GM19025 (cell line): ENCODE data around the gene LCN9.
"Not testable (repeated sequence)": the region's sequence is repeated elsewhere in the genome, so short reads cannot be mapped to it uniquely, and the experiment has no call there.

Experiments
- ATAC-seq: cut with Tn5 transposase; IDR thresholded peaks from one replicate; pipeline ENCODE4 v1.9.1; 2021; ENCODE audit warnings: mild to moderate bottlenecking, low read depth, moderate library complexity; ENCODE audit not compliant: unreplicated experiment

The LCN9 gene, protein sequence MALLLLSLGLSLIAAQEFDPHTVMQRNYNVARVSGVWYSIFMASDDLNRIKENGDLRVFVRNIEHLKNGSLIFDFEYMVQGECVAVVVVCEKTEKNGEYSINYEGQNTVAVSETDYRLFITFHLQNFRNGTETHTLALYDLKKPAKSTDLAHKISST

GRCh38 chr9:135662758-135663450 is at the start of gene LCN9:
Gene LCN9 (plus strand): TSS chr9:135663309. CDS start chr9:135663322, 13 bp downstream.
- ATAC-seq, result no peak

- ATAC-seq, result no peak
Measured at GRCh38 chr9:135613946-135614805, 48.9 kb upstream of the LCN9 start.

DNA sequence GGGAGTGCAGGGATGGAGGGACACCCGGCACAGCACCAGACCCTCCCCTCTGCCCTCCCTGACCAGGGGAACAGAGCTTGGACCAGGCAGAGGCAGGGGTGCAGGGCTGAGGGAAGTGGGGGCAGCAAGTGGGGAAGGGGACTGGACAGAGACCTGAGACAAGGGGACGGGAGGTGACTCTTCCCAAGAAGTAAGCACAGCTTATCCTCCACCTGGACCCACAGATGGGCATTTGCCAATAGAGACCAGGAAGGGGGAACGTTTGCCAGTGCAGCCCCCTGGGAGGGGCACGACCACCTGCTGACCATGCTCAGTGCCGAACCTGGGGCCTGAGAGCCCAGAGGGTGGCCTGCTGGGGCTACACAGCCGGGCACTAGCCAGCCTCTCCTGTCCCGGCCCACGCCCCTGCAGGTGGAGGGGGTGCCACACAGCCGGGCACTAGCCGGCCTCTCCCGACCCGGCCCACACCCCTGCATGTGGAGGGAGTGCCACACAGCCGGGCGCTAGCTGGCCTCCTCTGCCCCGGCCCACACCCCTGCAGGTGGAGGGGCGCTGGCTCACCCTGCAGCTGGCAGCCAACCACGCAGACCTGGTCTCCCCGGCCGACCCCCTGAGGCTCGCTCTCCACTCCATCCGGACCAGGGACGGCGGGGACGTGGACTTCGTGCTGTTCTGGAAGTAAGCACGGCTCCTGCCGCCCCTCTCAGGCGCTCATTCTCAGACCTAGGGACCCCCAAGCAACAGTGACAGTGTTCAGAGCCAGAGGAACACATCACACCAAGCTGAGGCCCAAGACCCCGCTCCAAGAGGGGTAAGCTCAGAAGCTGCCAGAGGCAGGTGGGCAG is 48.1 kb upstream of the LCN9 start:
- no peak for ATAC-seq

GRCh38 chr9:135615666-135616618 is 47.2 kb upstream of the LCN9 start:
- ATAC-seq, result no peak

DNA sequence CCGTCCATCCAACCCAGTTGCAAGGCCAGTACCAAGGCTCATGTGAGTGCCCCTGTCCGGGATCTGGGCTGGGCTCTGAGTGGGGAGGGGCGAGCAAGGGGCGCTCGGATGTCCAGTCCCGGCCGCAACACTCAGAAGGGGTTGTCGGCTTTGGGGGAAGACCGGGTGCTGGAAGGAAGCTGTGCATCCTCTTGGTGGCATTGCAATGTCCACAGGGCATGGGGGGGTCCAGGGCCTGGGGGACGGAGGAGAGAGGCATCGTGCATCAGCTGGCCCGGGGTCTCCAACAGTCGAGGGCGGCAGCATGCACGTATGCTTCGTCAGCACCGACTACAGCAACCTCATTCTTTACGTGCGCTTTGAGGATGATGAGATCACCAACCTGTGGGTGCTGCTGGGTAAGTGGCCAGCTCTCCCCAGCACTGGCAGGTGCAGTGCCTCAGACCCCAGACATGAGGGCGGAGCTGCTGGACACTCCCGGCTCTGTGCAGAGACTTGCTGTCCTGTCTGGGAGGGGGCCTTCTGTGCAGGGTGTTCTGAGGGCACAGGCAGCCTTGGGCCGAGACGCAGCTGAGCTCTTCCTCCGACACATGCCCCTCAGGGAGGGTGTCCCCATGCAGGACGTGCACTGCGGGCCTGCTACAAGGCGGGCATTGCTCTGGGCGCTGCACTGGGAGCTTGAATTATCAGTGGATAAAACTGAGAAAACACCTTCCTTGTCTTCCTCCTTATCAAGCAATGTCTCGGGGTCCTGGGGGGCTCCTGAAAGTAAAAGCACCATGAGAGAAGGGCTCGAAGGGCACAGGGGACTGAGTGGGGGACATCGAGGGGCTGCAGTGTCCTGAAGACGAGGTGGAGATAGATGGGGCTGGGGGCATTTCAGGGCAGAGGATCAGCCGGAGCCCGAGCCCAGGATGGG is 46.2 kb upstream of the LCN9 start:
- ATAC-seq, result no peak

- no peak for ATAC-seq
Measured at GRCh38 chr9:135617538-135617900, 45.6 kb upstream of the LCN9 start.

GRCh38 chr9:135617991-135618411 is 45.1 kb upstream of the LCN9 start:
- ATAC-seq, result no peak

DNA sequence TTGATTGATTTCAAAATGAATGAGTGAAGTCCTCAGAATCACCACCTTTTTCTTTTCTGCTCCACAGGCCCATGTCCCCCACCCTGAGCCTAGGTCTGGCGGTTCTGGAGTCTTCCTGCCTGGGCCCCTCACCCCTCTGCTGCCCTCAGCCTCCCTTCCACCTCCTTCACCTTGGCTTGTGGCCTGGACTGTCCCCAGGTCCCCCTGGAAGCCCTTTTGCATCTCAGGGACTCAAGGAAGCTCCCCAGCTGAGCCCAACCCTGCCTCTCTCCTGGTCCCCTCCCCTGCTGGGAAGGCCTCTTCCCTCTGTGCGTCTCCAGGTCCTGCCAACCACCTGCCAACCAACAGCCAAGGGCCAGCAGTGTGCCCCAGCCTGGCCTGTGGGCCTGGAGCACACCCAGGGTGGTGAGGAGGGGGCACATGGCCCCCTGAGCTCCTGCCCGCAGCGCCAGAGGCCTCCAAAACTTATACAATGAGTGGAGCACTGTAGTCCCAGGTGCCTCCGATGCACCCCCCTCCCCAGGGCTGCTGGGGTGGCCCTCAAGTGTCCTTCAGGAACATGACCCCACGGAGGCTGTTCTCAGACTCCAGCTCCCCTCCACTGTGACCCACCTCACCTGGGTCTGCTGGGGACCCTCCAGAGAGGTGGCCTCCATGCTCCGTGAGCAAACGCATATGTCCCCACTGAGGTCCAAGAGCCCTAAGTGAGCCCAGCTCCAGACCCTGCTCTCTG is 44.1 kb upstream of the LCN9 start:
- no peak for ATAC-seq

- ATAC-seq, result no peak
Measured at GRCh38 chr9:135619599-135619886, 43.6 kb upstream of the LCN9 start.

DNA sequence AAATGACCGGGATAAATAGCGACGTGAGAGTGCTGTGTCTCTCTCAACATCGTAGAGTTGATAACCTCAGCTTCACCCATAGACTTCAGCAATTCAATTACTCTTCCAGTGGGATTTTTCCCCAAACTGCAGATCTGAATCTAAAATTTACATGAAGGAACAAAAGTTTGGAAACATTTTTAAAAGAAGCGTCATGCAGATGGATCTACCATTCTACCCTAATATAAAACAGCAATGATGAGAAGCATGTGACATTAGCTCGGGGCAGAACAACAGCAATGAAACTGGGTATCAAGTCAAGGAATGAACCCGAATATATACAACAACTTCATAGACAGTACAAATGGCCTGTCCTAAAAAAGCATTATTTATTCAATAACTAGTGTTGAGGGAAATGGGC is 42.6 kb upstream of the LCN9 start:
- no peak for ATAC-seq

- ATAC-seq, result no peak
Measured at GRCh38 chr9:135622415-135623020, 40.6 kb upstream of the LCN9 start.

DNA sequence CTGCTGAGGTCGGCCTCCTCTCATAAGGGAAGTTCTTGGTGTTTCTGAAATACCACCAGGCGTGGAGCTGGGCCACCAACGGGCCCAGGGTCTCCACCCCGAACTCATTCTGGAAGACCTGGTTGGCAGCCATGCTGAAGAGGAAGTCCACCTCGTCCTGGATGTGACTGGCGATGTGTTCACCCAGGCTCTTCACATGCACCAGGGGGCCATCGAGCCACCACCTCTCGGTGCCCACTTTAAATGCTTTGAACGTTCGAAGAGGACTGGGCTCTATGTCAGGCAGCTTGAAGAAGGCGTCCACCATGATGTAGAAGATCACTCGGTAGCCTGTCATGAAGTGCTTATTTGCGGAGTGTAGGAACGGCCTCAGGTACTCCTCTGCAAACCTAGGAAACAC is 38.8 kb upstream of the LCN9 start:
- no peak for ATAC-seq

DNA sequence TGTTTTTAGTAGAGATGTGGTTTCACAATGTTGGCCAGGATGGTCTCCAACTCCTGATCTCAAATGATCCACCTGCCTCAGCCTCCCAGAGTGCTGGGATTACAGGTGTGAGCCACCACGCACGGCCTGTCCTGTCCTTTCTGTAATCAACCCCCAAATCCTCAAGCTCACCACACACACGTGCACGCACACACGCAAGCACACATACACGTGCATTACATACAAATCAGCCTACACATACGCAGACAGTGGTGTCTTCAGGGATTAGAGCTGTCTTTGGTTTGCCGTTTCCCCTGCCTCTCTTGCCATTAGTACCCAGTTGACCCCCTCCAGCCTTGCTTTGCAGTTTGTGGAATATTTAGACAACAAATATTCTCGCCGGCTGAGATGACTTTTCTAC is 30.3 kb upstream of the LCN9 start:
- no peak for ATAC-seq

DNA sequence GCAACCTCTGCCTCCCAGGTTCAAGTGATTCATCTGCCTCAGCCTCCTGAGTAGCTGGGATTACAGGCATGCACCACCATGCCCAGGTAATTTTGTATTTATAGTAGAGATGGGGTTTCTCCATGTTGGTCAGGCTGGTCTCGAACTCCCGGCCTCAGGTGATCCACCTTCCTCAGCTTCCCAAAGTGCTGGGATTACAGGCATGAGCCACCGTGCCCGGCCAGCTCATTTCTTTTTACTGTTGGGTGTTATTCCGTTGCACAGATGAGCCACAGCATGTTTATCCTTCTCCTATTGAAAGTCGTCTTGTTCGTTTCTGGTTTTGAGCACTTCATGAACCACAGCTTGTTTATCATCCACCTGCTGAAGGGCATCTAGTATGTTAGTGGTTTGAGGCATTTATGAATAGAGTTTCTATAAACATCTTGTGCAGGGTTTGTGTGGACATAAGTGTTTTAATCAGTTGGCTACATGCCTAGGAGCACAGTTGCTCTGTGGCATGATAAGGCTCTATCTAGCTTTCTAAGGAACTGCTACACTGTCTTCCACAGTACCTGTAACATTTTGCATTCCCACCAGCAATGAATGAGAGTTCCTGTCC is 26.1 kb upstream of the LCN9 start:
- not testable (repeated sequence) for ATAC-seq

GRCh38 chr9:135639196-135639595 is 23.9 kb upstream of the LCN9 start, which contains the start of gene GLT6D1:
Gene GLT6D1 (minus strand): TSS chr9:135639540. CDS start chr9:135639187, 353 bp downstream.
- no peak for ATAC-seq

DNA sequence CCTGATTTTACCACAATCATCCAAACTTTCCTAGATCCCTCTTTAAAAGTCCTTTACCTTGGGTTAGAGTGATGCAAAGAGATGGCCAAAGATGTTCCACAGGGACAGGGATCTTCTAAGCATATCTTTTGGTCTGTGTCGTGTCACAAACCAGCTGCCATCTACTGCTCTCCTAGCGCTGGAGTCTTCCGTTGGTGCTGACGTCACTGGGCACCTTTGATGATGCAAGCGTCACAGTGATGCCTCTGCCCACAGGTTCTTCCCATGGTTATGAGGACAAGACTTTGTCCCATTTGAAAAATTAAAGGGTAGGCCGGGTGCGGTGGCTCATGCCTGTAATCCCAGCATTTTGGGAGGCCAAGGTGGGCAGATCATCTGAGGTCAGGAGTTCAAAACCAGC is 22.1 kb upstream of the LCN9 start:
- ATAC-seq, result no peak

DNA sequence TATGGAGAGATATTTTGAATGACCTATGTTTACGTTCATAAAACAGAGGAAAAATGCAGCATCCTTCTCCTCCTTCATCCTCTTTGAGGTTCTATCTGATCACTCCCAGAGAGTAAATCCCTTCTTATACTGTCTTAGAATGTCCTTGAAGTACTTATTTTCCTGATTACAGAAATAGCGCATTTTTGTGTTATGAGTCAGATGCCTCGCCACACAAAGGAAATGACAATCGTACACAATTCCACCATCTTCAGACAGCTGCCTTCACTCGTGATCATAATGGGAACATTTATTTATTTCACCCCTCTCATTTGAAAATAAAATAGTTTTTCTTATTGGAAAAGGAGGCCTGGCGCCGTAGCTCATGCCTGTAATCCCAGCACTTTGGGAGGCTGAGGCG is 21.4 kb upstream of the LCN9 start:
- ATAC-seq, result no peak
